GM12874 (cell line): ENCODE data around the gene PTPRR.

ENCODE experiments used
- TF ChIP-seq, protein P1 (sequence below): IDR thresholded peaks from 2 replicates; pipeline ENCODE4 v1.5.1; 2011; ENCODE audit warnings: low read depth, mild to moderate bottlenecking, control low read depth, low read length, moderate library complexity; ENCODE audit not compliant: insufficient read depth

PTPRR gene

DNA sequence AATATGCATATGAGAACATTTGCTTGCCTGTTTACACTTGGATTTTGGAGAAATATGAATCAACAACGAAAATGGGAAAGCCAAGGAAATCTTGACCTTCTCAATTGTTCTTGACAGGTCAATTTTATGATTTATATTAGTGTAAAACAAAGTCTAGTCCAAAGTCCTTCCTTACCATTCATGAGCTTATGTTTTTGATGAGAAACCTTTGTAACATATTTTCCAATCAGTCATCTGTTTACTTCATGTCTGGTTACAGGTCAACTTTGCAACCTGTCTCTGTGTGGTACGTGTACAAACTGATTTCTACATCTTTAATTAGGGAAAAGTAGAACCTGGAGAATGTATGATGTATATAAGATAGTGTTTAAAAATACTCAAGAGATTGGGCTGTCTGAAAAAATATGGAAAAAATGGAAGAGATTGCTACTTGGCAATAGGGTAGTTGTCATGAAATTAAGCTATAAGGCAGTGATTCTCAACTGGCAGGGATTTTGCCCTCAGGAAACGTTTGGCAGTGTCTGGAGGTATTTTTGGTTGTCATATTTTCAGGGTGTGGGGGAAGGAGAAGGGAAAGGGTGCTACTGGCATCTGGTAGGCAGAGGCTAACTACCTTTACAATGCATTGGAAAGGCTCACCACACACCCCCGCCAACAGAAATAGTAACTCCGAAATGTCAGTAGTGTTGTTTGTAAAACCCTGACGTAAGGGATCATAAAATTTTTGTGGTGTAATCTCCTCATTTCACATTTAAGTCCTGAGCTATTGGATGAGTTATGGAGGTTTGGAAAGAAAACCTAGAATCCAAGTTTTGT lies 172.9 kb downstream of the PTPRR start:
- TF ChIP-seq, protein P1, sequence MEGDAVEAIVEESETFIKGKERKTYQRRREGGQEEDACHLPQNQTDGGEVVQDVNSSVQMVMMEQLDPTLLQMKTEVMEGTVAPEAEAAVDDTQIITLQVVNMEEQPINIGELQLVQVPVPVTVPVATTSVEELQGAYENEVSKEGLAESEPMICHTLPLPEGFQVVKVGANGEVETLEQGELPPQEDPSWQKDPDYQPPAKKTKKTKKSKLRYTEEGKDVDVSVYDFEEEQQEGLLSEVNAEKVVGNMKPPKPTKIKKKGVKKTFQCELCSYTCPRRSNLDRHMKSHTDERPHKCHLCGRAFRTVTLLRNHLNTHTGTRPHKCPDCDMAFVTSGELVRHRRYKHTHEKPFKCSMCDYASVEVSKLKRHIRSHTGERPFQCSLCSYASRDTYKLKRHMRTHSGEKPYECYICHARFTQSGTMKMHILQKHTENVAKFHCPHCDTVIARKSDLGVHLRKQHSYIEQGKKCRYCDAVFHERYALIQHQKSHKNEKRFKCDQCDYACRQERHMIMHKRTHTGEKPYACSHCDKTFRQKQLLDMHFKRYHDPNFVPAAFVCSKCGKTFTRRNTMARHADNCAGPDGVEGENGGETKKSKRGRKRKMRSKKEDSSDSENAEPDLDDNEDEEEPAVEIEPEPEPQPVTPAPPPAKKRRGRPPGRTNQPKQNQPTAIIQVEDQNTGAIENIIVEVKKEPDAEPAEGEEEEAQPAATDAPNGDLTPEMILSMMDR = no peak

- TF ChIP-seq, protein P1 = no peak
Observed at GRCh38 chr12:70745048-70745447, 175.5 kb downstream of the PTPRR start.

- TF ChIP-seq, protein P1 = no peak
Observed at GRCh38 chr12:70744178-70744577, 176.4 kb downstream of the PTPRR start.

GRCh38 chr12:70741256-70741655 lies 179.3 kb downstream of the PTPRR start:
- TF ChIP-seq, protein P1 = no peak

GRCh38 chr12:70739756-70740155 lies 180.8 kb downstream of the PTPRR start:
- TF ChIP-seq, protein P1 = no peak

- TF ChIP-seq, protein P1 = no peak
Observed at GRCh38 chr12:70736351-70737133, 184.0 kb downstream of the PTPRR start.

- TF ChIP-seq, protein P1 = peak; percentile 46; the same call in 1 of the 2 replicates
Observed at GRCh38 chr12:70733385-70733784, 187.2 kb downstream of the PTPRR start.
